HG02623 (cell line): ENCODE data around the gene ELF3.
"Not testable (repeated sequence)": the region's sequence is repeated elsewhere in the genome, so short reads cannot be mapped to it uniquely, and the experiment has no call there.

Experiments
- ATAC-seq: cut with Tn5 transposase; IDR thresholded peaks from one replicate; pipeline ENCODE4 v1.9.1; 2021; ENCODE audit warnings: moderate library complexity; ENCODE audit not compliant: unreplicated experiment

Gene ELF3

GRCh38 chr1:202063093-202063492, 52.7 kb downstream of the ELF3 start:
- ATAC-seq: no peak

GRCh38 chr1:202064889-202065312, 54.5 kb downstream of the ELF3 start:
- ATAC-seq: not testable (repeated sequence)
